Astrocyte (in vitro differentiated cells and primary cell): Measurements from ENCODE around the gene PSMD12.

Experiments
- EZH2 ChIP-seq: IDR thresholded peaks from 2 replicates; pipeline ENCODE4 v1.6.1; 2012; ENCODE audit warnings: mild to moderate bottlenecking, low read length, inconsistent platforms; ENCODE audit not compliant: insufficient read depth
- TF ChIP-seq, protein P1 (sequence below): IDR thresholded peaks from 2 replicates; pipeline ENCODE4 v1.5.1; 2011; ENCODE audit warnings: low read depth, mild to moderate bottlenecking, inconsistent platforms, low read length, moderate library complexity; ENCODE audit not compliant: insufficient read depth

DNA sequence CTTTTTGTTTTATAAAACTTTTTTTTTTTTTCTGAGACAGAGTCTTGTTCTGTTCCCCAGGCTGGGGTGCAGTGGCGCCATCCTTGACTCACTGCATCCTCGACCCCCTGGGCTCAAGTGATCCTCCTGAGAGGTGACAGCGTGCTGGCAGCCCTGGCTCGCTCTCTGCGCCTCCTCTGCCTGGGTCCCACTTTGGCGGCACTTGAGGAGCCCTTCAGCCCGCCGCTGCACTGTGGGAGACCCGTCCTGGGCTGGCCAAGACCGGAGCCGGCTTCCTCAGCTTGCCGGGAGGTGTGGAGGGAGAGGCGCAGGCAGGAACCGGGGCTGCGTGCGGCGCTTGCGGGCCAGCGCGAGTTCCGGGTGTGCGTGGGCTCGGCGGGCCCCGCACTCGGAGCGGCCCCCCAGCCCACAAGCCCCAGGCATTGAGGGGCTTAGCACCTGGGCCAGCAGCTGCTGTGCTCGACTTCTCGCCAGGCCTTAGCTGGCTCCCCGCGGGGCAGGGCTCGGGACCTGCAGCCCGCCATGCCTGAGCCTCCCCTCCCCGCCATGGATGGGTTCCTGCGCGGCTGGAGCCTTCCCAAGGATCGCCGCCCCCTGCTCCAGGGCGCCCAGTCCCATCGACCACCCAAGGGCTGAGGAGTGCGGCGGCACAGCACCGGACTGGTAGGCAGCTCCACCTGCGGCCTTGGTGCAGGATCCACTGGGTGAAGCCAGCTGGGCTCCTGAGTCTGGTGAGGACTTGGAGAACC, 71.8 kb downstream of the PSMD12 start:
- TF ChIP-seq, protein P1, sequence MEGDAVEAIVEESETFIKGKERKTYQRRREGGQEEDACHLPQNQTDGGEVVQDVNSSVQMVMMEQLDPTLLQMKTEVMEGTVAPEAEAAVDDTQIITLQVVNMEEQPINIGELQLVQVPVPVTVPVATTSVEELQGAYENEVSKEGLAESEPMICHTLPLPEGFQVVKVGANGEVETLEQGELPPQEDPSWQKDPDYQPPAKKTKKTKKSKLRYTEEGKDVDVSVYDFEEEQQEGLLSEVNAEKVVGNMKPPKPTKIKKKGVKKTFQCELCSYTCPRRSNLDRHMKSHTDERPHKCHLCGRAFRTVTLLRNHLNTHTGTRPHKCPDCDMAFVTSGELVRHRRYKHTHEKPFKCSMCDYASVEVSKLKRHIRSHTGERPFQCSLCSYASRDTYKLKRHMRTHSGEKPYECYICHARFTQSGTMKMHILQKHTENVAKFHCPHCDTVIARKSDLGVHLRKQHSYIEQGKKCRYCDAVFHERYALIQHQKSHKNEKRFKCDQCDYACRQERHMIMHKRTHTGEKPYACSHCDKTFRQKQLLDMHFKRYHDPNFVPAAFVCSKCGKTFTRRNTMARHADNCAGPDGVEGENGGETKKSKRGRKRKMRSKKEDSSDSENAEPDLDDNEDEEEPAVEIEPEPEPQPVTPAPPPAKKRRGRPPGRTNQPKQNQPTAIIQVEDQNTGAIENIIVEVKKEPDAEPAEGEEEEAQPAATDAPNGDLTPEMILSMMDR = no peak
- no peak for TF ChIP-seq EZH2
